ENCODE data around the gene LRRC23. TPM values are rescaled to one million over a fixed set of nuclear protein-coding genes. Genes with fewer than 3 reads are reported as not detected.

LRRC23 gene
- total RNA-seq, 2 donors from 2014 or later, result 8.5 TPM

GRCh38 chr12:6953442-6954315 lies 49.1 kb downstream of the LRRC23 start:
- no peak for TF ChIP-seq CTCF (IDR thresholded peaks at IDR 0.05)
- Histone ChIP-seq H3K4me3 (peak overlapping the region; percentile 66), H3K36me3 (no peaks in the 10 kb centered on the region), H3K4me1 (ENCODE audit: control insufficient read depth in 1 of 2, low read depth in 2 of 2) (peaks cover 5% of the 10 kb centered on the region in 2 donors), H3K27me3 (replicated peaks; ENCODE audit: insufficient read depth) (no peaks in the 10 kb centered on the region), H3K27ac (peak overlapping the region in 1 of 2 donors; percentile 51), H3K9me3 (no peaks in the 10 kb centered on the region)
- DNase-seq (ENCODE audit: low spot score) (no peak), ATAC-seq (ENCODE audit: insufficient number of reproducible peaks, low FRiP score, low read depth) (no peak)

DNA sequence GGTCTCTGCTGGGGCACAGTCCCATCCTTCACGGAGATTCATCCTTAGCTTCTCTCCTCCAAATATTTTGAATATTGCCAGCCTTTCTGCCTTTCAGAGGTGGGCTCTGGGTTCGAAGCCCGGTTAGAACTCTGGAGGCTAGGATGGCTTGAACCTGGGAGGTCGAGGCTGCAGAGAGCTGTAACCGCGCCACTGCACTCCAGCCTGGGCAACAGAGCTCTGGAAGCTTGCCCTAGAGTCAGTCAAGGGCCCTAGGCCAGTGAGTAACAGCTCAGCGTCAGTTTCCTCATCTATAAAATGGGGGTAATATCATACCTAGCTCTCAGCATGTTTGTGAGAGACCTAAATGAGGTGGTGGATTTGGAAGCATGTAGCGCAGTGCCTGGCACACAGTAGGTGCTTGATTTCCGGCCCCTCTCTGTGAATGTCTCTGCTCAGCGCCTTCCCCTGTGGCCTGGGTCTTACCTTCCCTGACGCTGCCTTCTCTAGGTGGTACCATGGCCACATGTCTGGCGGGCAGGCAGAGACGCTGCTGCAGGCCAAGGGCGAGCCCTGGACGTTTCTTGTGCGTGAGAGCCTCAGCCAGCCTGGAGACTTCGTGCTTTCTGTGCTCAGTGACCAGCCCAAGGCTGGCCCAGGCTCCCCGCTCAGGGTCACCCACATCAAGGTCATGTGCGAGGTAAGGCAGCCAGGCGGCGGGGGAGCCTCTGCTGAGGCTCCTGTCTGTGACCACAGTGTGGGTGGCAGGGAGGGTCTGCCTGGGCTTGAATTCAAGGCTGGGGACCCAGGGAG lies 49.9 kb downstream of the LRRC23 start:
- no peak for ATAC-seq (ENCODE audit: insufficient number of reproducible peaks, low FRiP score, low read depth)
- no peaks in the 10 kb centered on the region for H3K36me3 ChIP-seq
- no peak overlapping the region for H3K27ac ChIP-seq
- no peaks in the 10 kb centered on the region for H3K9me3 ChIP-seq
- no peaks in the 10 kb centered on the region for H3K27me3 ChIP-seq (replicated peaks; ENCODE audit: insufficient read depth)
- no peak for TF ChIP-seq CTCF (IDR thresholded peaks at IDR 0.05)
- H3K4me1 ChIP-seq (ENCODE audit: control insufficient read depth in 1 of 2, low read depth in 2 of 2), result peaks cover 5% of the 10 kb centered on the region in 2 donors
- DNase-seq (ENCODE audit: low spot score), result no peak
- H3K4me3 ChIP-seq, result peak overlapping the region; percentile 66

DNA sequence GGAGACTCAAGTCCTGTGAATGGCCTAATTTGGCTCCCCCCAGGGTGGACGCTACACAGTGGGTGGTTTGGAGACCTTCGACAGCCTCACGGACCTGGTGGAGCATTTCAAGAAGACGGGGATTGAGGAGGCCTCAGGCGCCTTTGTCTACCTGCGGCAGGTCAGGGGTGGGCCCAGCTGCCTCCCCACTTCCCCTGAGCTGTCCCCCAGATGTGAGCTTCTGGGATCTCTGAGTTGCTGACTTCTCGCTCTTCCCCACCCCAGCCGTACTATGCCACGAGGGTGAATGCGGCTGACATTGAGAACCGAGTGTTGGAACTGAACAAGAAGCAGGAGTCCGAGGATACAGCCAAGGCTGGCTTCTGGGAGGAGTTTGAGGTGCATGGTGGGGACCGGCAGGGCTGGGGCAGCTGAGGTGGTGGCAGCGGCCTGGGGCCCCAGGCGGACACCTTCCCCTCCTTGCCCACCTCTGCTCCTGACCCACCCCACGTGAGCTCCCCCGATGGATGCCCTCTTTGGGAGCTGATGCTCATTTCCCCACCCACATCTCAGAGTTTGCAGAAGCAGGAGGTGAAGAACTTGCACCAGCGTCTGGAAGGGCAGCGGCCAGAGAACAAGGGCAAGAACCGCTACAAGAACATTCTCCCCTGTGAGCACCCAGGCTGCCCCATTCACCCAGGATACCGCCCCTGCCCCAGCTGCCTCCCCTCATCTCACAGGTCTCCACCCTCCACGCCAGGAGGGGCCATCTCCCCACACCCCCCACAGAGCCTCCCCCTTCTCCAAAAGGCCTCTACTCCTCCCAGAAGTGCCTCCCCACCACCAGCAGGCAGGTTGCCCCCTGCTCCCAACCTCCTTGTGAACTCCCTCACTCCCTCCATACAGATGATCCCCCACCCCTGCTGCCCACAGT lies 50.7 kb downstream of the LRRC23 start:
- H3K27me3 ChIP-seq (replicated peaks; ENCODE audit: insufficient read depth), result no peaks in the 10 kb centered on the region
- no peak for ATAC-seq (ENCODE audit: insufficient number of reproducible peaks, low FRiP score, low read depth)
- DNase-seq (ENCODE audit: low spot score), result no peak
- H3K4me3 ChIP-seq, result no peak overlapping the region
- no peak for TF ChIP-seq CTCF (IDR thresholded peaks at IDR 0.05)
- no peaks in the 10 kb centered on the region for H3K36me3 ChIP-seq
- H3K27ac ChIP-seq, result no peak overlapping the region
- H3K4me1 ChIP-seq (ENCODE audit: control insufficient read depth in 1 of 2, low read depth in 2 of 2), result peaks cover 5% of the 10 kb centered on the region in 2 donors
- H3K9me3 ChIP-seq, result no peaks in the 10 kb centered on the region

DNA sequence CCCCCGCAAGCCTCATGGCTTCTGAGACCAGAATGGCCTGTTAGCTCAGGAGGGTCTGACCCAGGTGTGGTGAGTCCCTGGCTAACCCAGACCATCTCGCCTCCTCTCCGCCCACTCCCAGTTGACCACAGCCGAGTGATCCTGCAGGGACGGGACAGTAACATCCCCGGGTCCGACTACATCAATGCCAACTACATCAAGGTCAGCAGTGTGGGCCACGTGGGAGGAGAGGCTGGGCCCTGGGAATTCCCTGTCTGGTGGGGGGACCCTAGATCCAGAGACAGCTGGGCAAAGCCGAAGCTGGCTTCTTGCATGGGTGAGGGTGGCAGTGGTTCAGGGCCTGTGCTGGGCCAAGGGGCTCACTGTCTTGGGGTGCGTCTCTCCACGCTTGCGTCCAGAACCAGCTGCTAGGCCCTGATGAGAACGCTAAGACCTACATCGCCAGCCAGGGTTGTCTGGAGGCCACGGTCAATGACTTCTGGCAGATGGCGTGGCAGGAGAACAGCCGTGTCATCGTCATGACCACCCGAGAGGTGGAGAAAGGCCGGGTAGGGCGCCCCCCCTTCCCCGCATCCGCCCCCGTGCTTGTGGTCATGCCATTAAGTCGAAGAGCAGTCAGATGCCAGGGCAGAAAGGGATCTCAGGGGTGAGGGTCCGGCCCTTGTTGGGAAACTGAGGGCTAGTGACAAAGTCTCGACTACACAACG lies 51.6 kb downstream of the LRRC23 start:
- DNase-seq (ENCODE audit: low spot score) (no peak), ATAC-seq (ENCODE audit: insufficient number of reproducible peaks, low FRiP score, low read depth) (no peak)
- Histone ChIP-seq H3K4me3 (no peak overlapping the region), H3K27ac (no peak overlapping the region), H3K4me1 (ENCODE audit: control insufficient read depth in 1 of 2, low read depth in 2 of 2) (peaks cover 5 to 10% of the 10 kb centered on the region in 2 donors), H3K27me3 (replicated peaks; ENCODE audit: insufficient read depth) (no peaks in the 10 kb centered on the region), H3K36me3 (no peaks in the 10 kb centered on the region), H3K9me3 (no peaks in the 10 kb centered on the region)
- TF ChIP-seq CTCF (IDR thresholded peaks at IDR 0.05), result no peak
